Activated naive CD8-positive, alpha-beta T cell treated with anti-CD3 and anti-CD28 coated beads, Interleukin-2, amount 50 U/mL, for 16 hours (primary cell): Measurements from ENCODE around the gene SIRT2.
"Not testable (repeated sequence)": the region's sequence is repeated elsewhere in the genome, so short reads cannot be mapped to it uniquely, and the experiment has no call there.

Experiments
- DNase-seq: peaks from one replicate; pipeline ENCODE4 v3.0.0-alpha.2; 2020; ENCODE audit warnings: low read depth, low spot score

The SIRT2 gene

DNA sequence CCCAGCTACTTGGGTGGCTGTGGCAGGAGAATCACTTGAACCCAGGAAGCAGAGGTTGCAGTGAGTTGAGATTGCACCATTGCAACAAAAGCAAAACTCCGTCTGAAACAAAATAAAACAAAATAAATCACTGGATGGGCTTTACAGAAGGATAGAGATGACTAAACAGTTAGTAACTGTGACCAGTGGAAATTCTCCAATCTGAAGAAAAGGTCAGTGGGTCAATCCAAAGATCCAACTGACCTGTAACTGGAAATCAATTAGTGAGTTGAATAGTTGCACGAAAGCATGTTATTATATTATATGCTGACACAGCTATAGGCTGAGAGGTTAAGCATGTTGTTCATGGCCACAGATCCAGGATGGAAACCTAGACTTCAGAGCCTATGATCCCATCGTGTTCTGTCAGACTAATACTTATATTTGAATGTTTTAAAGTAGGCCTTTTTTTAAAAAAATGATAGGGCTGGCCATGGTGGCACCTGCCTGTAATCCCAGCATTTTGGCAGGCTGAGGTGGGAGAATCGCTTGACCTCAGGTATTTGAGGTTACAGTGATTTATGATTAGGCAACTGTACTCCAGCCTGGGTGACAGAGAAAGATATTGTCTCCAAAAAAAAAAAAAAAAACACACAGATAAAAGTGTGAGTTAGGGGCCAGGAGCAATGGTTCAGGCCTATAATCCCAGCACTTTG, 69.2 kb downstream of the SIRT2 start:
- no peak for DNase-seq

GRCh38 chr19:38829203-38829602, 70.2 kb downstream of the SIRT2 start:
- DNase-seq: not testable (repeated sequence)
